ENCODE data around the gene C13orf46.

Gene C13orf46

GRCh38 chr13:113906571-113906970 lies 67.3 kb downstream of the C13orf46 start:
- Mint-ChIP-seq H3K36me3 (ENCODE audit: low read depth) (no peaks in the 10 kb centered on the region), H3K27ac (no peak overlapping the region), H3K4me1 (peaks cover 39% of the 10 kb centered on the region), H3K9me3 (peaks cover 3% of the 10 kb centered on the region), H3K27me3 (ENCODE audit: low read depth) (no peaks in the 10 kb centered on the region), H3K4me3 (no peak overlapping the region)
- TF ChIP-seq, protein P1, sequence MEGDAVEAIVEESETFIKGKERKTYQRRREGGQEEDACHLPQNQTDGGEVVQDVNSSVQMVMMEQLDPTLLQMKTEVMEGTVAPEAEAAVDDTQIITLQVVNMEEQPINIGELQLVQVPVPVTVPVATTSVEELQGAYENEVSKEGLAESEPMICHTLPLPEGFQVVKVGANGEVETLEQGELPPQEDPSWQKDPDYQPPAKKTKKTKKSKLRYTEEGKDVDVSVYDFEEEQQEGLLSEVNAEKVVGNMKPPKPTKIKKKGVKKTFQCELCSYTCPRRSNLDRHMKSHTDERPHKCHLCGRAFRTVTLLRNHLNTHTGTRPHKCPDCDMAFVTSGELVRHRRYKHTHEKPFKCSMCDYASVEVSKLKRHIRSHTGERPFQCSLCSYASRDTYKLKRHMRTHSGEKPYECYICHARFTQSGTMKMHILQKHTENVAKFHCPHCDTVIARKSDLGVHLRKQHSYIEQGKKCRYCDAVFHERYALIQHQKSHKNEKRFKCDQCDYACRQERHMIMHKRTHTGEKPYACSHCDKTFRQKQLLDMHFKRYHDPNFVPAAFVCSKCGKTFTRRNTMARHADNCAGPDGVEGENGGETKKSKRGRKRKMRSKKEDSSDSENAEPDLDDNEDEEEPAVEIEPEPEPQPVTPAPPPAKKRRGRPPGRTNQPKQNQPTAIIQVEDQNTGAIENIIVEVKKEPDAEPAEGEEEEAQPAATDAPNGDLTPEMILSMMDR (IDR thresholded peaks at IDR 0.05; ENCODE audit: unreplicated experiment in 3 of 3) = no peak

DNA sequence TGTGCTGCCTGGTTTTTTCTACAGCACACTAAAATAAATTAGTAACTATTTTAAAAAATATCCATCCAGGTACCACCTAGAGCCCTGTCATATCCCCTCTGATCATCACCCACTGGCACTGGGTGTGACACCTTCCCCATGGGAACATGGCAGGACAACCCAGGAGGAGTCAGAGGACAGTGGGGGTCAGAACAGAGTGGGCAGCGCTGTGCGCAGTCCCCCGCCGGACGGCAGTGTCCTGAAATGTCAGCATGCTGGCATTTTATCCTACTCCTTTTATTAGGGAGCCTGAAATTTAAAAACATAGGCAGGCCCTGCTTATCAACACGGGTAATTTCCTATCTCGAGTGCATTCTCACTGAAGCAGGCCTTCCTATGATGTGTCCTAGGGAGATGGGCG lies 67.9 kb downstream of the C13orf46 start:
- TF ChIP-seq, protein P1 (IDR thresholded peaks at IDR 0.05; ENCODE audit: unreplicated experiment in 3 of 3) = no peak
- Mint-ChIP-seq H3K27ac (no peak overlapping the region), H3K4me1 (peaks cover 45% of the 10 kb centered on the region), H3K4me3 (no peak overlapping the region), H3K9me3 (no peaks in the 10 kb centered on the region), H3K36me3 (ENCODE audit: low read depth) (no peaks in the 10 kb centered on the region), H3K27me3 (ENCODE audit: low read depth) (no peaks in the 10 kb centered on the region)

GRCh38 chr13:113905018-113905417 lies 68.9 kb downstream of the C13orf46 start:
- Mint-ChIP-seq H3K27ac (no peak overlapping the region), H3K4me1 (peaks cover 49% of the 10 kb centered on the region), H3K9me3 (no peaks in the 10 kb centered on the region), H3K27me3 (ENCODE audit: low read depth) (no peaks in the 10 kb centered on the region), H3K4me3 (no peak overlapping the region), H3K36me3 (ENCODE audit: low read depth) (no peaks in the 10 kb centered on the region)
- TF ChIP-seq, protein P1 (IDR thresholded peaks at IDR 0.05; ENCODE audit: unreplicated experiment in 3 of 3) = no peak

DNA sequence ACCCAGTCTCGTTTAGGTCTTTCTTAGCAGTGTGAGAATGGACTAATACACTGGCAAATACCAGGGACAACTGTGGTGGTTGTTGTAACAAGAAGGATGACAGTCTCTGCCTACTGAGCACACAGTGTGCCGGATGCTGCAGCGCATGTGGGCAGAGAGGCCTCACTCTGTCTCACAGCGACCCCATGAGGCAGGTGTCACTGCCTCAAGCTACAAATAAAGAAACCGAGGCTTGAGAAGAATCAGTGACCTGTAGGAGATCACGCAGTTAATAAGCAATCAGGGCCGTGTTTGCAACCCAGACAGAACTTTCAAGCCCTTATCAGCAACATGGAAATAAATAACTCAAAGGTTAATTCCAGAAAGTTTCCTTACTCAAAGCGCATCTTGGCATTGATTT lies 69.5 kb downstream of the C13orf46 start:
- TF ChIP-seq, protein P1 (IDR thresholded peaks at IDR 0.05; ENCODE audit: unreplicated experiment in 3 of 3) = no peak
- Mint-ChIP-seq H3K27me3 (ENCODE audit: low read depth) (no peaks in the 10 kb centered on the region), H3K27ac (no peak overlapping the region), H3K4me1 (peaks cover 49% of the 10 kb centered on the region), H3K9me3 (no peaks in the 10 kb centered on the region), H3K36me3 (ENCODE audit: low read depth) (no peaks in the 10 kb centered on the region), H3K4me3 (no peak overlapping the region)

- TF ChIP-seq, protein P1 (IDR thresholded peaks at IDR 0.05; ENCODE audit: unreplicated experiment in 3 of 3) = no peak
- H3K9me3 Mint-ChIP-seq = no peaks in the 10 kb centered on the region
- no peaks in the 10 kb centered on the region for H3K36me3 Mint-ChIP-seq (ENCODE audit: low read depth)
- no peaks in the 10 kb centered on the region for H3K27me3 Mint-ChIP-seq (ENCODE audit: low read depth)
- no peak overlapping the region for H3K27ac Mint-ChIP-seq
- peaks cover 46% of the 10 kb centered on the region for H3K4me1 Mint-ChIP-seq
- no peak overlapping the region for H3K4me3 Mint-ChIP-seq
Observed at GRCh38 chr13:113903912-113904311, 70.0 kb downstream of the C13orf46 start.
